NCI-H524 treated with DMSO at 0.1 percent for 48 hours (cell line): ENCODE data around the gene GMEB2.
"Not testable (repeated sequence)": the region's sequence is repeated elsewhere in the genome, so short reads cannot be mapped to it uniquely, and the experiment has no call there.

Experiments
- DNase-seq: peaks from one replicate; lab custom pipeline; 2025; lab: John Stamatoyannopoulos, UW

Gene GMEB2

DNA sequence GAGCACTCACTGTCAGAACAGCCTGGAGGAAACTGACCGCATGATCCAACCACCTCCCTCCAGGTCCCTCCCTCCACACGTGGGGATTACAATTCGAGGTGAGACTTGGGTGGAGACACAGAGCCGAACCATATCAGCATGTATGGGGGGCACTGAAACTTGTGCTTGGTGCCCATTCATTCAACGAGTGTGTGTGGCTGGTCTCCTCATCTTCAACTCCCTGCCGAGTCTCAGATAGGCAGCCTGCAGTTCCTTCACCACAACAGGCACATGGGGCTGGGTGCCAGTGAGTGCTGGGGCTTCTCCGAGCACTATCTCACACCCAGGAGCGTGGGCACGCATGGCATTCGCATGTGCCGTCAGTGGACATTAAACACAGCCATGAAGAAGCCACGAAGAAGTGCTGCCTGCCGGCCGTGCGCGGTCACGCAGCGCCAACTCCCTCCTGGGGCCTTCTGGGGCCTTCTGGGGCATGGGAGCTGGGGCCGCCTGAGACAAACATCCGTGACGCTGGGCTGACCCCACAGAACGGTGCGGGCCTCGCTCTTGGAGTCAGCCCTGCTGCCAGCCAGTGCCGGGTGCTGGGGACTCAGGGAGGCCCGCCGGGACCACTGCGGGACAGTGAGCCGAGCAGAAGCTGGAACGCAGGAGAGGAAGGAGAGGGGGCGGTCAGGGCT, 30.5 kb upstream of the GMEB2 start:
- no peak for DNase-seq

DNA sequence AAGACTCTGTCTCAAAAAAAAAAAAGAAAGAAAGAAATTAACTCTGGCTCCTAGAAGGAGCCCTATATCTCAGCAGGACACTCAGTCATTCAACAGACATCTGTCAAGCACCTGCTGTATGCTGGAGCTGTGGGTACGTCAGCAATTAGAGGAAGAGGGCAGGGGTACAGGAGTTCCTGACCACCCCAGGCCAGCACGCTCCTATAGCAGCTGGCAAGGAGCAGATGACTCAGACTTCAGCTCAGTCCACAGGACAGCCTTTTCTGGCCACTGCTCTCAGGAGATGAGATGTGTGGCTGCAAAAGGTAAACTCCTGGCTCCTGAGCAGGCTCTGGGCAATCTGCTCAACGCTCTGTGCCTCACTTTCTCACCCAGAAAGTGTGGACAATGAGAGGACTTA, 29.6 kb upstream of the GMEB2 start:
- no peak for DNase-seq

DNA sequence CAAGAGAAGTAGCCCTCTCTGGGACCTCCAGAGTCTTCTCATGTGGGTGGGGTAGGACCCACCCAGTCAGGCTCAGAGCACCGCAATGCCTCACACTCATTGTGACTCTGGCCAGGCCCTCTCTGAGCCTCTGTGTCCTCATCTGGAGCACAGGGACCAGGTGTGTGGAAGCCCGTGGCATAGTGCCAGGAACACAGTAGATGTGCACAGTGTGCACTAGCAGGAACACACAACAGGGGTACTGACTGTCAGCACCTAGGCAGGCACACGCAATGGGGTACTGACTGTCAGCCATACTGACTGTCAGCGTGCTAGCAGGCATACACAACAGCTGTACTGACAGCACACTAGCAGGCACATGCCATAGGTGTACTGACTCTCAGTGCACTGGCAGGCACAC, 28.3 kb upstream of the GMEB2 start:
- no peak for DNase-seq

DNA sequence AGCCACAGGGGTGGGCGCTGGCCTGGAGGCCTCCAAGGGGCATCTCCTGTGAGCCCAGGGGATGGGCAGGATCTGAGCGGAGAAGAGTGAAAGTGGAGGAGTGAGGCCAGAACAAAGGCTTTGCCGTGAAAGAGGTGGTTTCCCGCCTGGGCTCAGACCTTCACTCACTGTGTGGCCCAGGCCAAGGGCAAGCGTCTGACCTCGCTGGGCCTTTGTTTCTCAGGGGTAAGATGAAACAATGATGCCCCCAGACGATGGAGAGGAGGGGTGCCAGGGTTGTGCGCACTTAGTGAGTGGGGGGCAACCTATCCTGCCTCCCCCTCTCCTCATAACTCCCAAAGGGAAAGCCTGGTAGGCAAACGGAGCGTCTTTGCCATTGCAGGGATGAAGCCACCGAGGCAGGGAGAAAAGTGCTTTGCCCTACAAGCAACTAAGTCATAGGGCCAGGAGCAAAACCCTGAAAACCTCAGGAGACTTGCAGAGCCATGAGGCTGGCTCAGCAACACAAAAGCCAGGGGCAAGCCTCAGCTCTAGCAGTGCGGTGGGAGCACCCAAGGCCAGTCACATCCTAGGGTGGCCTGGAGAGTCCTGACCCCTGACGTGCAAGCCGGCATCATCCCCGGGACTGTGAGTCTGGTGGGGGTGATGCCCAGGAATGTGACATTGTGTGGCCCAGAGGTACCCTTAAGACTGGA, 27.2 kb upstream of the GMEB2 start:
- DNase-seq: no peak

DNA sequence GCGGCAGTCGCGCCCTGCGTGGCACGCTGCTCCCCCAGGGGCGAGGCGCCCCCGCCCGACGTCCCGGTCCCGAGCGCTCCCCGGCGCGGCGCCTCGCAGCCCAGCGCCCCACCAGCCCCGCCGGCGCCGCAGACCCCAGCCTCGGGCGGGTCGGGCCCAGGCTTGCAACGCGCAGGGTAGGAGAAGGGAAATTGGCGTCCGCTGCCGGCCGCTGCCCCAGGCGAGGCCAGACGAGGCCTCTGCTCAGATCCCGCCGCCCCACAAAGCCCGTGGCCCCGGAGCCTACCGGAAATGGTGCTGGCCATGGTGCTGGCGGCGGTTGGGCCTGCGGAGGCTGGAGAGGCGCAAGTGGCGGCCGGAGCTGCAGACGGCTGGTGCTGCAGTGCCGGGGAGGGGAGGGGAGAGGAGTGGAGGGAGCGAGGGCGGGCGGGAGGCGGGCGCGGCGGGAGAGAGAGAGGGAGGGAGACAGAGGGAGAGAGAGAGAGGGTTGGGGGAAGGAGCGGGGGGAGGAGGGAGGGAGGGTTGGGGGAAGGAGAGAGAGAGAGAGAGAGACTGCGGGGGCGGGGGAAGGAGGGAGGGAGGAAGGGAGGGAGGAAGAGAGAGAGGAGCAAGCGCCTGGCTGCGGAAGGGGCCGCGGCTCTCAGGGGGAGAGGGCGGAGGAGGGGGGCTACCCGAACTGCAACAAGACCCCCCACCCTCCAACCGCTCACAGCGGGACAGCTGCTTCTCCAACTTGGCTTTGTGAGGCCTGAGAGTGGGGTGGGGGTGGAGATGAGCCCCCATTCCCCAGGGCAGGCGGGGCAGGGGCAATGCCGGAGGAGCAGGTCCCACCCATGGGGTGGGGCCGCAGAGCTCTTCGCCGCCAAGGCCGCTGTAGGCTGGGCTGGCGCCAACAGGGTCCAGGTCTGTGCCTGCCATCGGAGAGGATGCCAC, 26.4 kb upstream of the GMEB2 start, which contains the start of gene STMN3:
TSS of gene STMN3 (minus strand) at position 384 of the 933 bp plus-strand sequence. CDS start at position 305, 79 bp downstream.
- DNase-seq: peak; percentile 44

DNA sequence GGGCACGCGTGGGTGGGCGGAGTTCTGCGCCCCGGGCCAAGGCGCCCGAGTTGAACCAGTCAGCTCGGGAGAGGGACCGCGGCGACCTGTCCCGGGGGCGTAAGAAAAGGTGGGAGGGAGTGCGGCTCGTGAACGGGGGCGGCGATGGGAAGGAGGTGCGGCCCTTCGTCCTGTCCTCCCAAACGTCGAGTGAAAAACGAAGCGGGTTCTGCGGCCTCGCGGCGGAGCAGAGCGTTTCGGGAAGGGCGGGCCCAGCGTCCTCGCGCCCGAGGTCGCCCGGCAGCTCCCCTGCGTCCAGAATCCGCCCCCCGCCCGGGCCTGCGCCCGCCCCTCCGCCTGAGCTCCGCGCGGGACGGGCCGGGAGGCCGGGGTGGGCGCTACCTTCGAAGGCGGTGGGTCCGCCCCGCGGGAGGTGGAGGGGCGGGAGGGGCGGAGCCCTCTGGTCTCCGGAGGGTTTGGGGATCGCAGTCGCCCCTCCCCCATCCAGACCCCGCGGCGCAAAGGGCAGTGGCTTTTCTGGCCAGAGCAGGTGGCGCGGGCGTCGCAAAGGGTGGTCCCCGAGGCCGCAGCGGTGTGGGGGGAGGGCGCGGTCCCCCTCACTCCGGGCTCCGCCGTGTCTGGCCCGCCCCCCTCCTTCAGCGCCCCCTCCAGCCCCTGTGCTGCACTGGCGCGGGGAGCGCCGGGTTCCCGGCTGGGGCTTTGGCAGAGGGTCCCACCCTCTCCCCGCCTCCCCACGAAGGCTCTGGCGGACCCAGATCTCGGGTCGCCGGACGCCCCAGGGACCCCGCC, 25.5 kb upstream of the GMEB2 start:
- no peak for DNase-seq

DNA sequence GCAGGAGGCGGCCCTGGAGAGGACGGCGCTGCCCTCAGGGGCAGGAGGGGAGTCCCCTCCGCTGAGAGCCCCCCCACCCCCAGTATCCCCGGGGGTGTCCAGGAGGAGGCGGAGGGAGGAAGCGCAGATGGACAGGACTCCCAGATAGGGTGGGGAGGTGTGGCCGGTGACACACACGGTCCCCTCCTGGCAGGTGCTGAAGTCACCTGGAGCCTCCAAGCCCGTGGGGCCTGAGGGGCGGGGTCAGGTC, 25.0 kb upstream of the GMEB2 start:
- no peak for DNase-seq

DNA sequence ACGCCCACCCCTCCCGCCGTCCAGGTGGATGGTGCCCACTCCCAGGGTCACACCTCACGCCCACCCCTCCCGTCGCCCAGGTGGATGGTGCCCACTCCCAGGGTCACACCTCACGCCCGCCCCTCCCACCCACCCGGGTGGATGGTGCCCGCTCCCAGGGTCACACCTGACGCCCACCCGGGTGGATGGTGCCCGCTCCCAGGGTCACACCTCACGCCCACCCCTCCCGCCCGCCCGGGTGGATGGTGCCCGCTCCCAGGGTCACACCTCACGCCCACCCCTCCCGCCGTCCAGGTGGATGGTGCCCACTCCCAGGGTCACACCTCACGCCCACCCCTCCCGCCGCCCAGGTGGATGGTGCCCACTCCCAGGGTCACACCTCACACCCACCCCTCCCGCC, 23.6 kb upstream of the GMEB2 start:
- not testable (repeated sequence) for DNase-seq

DNA sequence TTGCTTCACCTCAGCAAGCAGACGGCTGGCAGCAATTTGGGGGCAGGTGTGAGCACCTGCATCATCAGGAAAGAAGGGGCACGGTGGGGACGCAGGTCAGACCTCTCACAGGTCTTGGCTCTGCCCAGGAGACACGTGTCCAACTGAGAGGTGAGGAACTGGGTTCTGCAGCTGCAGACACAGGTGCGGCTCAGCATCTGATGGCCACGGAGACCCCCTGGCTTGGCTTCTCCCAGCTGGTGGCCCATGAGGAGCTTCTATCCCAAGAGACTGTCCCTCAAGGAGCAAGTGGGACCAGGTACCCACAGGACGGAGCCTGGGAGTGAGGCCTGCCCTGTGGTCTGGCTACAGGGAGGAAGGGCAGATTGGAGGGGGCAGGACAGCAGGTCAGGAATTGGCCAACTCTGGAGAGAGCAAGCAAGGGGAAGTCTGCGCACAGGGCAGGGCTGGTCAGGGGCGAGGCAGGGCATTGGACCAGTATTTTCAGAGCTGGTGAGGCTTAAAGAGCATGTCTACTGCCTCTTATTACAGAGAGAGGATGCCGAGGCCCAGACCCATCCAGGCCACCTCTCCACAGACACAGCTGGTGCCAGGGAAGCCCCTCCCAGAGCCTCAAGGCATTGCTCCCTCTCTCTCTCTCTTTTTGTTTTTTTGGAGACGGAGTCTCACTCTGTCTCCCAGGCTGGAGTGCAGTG, 22.1 kb upstream of the GMEB2 start:
- DNase-seq: no peak

DNA sequence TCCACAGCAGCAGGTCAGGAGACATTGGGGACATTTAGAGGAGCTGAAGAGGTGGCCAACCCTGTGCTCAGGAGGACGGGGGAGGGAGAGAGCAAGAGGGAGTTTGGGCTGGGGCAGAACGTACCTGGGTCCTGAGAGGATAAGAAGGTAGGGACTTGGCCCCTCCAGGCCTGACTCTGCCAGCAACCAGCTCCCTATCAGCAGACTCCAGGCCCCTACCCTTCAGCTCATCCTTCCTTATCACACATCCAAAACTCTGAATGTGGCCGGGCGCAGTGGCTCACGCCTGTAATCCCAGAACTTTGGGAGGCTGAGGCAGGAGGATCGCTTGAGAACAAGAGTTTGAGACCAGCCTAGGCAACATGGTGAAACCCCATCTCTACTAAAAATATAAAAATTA, 21.3 kb upstream of the GMEB2 start:
- no peak for DNase-seq

DNA sequence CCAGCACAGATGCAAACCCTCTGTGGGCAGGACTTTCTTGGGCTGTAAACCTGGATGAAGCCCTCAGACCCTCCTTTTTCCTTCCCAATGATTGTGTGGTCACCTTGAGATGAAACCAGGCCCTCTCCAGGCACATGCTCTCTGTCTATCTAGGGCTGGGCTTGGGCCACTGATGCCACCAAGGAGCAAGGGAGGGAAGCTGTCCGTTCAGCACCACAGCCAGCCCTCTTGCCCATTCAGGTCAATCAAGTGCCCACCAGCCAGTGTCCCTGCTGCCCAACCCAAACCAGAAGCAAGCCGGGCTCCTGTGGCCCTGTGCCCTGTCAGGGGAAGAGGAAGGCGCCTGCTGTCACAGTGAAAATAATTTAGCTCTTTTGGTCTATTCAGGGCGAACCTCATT, 18.3 kb upstream of the GMEB2 start:
- no peak for DNase-seq

DNA sequence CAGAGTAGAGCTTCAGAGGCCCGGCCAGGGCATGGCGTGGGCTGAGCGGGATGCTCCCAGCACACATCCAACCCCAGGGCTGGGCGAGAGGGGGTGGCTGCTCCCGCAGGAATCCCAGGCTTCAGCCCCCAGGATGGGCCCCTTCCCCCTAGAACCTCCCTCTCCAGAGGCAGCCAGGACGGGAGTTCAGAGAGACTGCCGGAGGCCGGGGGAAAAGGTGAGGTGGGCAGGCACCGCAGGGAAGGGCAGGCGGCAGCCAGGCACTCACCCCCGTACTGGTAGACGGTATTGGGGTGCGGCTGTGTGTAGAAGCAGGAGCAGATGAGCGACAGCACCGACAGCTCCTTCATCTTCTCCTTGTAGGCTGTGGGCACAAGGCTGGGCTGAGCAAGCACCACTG, 17.0 kb upstream of the GMEB2 start:
- no peak for DNase-seq

DNA sequence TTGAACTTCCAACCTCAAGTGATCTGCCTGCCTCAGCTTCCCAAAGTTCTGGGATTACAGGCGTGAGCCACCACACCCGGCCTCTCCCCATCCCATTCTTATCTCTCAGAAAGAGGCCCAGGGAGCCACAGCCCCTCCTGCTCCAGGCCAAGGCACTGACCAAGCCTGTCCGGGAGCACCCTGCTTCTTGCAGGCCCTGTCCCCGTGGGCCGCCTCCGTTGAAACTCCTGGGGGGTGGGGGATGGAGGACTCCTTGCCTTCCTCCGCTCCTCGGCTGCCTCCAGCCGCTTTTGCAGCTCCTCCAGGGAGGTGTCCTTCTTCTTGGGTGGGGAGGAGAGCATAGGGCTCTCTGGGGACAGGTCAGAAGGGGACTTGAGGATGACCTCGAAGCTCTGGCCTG, 16.6 kb upstream of the GMEB2 start:
- no peak for DNase-seq

DNA sequence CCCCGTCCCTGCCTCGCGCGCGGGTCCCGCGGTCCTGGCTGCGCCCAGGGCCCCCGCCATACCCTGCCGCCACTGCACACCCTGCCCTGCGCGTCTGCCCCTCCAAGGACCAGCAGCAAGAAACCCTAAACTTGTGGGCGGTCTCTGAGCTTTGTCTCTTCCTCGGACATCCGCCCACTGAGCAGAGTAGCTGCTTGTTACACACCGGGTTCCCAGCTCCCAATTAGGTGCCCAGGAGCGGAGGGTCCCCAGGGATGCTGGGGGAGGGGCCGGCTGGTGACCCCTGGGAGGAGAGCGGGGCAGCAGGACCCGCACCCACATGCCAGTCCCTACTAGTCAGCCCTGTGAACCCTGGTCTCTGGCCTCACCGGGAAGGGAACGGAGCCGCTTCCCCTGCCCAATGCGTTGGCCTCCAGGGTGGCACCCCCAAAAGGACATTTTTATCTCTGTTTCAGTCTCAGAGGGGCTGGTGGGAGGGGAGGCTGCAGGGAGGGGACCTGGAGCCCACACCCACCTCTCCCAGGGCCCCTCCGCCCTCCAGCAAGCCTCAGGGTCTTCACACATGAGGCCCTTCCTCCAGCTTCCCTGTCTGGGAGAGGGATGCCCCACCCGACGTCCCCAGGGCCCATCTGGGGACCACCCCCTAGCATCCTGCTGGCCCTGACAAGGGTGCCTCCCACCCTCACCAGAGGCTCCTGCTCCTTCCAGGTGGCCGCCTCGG, 15.8 kb upstream of the GMEB2 start:
- no peak for DNase-seq

DNA sequence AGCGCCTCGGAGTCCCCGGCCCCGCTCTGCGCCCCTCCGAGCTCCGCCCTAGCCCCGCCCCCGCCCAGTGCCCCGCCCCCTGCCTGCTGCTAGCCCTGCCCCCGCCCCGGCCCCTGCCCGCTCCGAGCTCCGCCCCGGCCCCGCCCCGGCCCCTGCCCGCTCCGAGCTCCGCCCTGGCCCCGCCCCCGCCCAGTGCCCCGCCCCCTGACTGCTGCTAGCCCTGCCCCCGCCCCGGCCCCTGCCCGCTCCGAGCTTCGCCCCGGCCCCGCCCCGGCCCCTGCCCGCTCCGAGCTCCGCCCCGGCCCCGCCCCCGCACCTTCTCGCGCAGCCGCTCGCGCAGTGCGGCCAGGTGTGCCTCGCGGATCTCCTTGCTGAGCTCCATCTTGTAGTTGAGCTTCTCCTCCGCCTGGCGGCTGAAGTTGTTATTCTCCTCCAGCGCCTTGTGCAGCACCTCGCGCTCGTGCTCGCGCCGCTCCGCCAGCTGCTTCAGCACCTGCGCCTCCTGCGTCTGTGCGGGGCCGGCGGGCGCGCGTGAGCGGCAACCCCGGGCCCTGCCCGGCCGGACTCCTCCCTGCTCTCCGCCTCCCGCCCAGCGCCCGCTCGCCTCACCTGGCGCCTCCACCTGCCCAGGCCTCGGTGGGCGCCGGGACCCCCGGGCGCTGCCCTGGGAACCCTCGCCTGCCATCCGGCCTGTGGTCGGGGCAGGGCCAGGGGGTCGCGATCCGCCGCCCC, 15.1 kb upstream of the GMEB2 start:
- peak; percentile 50 for DNase-seq

DNA sequence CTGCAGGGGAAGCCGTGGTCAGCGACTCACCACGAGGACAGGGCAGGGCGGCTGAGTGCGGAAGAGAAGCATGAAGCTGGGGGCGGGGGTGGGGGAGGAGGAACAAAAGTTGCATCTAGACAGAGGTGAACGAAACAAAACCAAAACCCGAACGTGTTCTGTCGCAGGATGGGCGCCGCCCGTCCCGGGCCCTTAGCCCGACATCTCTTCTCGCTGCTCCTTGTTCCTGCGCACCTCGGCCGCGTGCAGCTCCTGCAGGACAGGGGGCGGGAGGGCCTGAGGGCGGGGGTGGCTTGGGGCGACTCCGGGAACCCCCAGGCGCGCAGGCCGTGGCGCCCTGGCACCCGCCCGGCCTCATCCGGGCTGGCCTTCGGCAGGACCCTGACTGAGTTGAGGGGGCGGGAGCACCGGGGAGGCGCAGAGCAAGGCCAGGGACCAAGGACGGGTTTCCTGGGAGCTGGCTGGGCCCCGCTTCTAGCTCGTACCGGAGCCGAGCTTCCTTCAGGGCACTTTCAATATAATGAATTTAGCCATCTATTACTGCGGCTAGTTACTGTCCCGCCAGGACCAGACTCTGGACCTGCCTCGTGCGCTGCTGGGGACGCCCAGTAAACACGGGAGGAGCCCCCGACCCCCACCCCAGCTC, 14.4 kb upstream of the GMEB2 start:
- no peak for DNase-seq

DNA sequence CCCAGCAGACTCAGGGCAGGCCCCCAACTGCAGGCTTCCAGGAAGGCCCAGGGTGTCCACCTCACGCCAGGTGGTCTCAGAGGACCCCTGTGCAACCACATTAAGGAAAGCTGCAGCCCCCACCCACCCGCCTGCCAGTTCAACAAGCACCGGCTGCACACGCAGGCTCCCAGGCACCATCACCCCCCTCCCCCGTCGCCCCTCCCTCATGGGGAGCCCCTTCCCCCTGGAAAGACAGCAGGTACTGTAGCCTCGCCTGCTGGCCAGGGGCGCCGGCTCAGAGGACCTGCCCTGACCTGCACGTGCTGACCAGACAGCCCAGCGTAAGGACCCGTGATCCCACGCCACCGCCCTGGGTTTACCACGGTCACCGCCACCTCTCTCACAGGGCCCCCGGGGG, 13.8 kb upstream of the GMEB2 start:
- DNase-seq: not testable (repeated sequence)

DNA sequence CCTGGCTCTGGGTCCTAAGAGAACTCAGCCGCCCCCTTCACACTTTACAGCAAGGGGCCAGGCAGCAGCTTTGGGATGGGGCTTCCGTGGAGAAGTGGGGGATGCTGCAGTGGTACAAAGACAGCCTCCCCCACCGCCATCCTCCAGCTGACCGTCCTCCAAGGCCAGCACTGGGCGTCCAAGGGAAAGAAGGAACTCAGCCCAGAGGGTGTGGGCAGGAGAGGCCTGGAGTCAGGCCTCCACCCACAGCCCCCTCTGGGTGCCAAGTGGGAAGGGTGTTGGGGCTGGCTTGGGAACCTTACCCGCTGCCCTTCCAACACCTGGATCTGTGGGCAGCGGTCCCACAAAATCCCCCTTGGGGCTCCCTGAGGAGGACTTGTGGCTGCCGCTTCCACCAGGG, 13.2 kb upstream of the GMEB2 start:
- no peak for DNase-seq

DNA sequence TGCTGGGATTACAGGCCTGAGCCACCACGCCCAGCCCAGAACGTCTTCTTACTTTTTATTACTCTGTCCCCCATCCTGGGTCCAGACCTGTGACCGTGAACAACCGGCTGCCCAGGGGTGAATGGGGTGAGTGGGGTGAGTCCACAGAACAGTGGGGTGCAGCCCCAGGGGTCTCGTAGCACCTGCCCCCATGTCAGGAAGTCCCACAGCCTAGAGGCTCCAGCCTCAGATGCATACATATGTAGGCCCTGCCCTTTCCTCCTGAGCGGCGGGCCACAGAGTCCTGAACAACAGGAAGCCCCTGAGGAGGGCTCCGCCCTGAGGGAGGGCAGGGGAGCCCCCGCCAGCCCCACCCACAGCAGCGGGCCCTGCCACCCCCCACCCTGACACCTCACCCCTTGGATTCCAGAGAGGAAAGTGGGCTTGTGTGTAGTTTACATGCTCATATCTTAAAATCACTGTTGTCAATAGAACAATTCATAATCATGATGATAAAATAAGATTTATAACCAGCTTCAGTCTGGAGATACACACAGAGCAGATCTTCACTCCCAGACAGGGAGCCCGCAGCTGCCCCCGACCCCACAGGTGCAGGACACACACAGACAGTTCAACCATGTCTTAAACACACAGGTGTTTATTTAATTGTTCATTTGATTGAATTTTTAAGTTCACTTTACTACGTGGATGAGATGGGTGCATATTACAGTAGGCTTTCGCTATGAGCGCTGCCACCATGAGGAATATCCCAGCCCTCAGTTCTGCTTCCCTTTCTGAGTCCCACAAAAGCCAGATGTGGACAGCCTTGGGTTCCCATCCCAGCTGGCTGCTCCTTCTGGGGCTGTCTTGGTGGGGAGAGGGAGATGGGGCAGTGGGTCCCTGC, 12.4 kb upstream of the GMEB2 start:
- no peak for DNase-seq
